Measurements from ENCODE around the gene CMIP.

DNA sequence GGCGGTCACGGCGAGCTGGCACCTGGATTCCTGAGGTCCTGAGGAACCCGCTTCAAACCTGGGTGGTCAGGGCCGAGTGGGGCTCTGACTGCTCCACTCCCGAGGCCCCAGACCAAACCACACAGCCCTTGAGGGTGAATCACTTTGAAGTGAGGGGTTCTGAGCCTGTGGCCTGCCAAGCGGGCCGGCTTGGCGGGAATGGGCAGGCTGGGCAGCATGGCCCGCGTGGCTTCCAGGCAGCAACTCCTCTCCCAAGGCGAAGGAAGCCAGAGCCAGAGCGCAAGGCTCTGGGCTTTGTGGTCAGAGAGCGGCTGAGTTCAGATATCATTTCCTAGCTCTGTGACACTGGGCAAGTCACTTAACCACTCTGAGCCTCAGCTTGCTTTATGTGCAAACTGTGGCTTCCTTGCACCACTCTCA lies 42.7 kb downstream of the CMIP start:
- TF ChIP-seq FOXM1 (IDR thresholded peaks at IDR 0.05; ENCODE audit: borderline replicate concordance, low read depth) (no peak), EP300 (IDR thresholded peaks at IDR 0.05; ENCODE audit: borderline replicate concordance) (no peak), NFIC (IDR thresholded peaks at IDR 0.05) (no peak), CEBPB (IDR thresholded peaks at IDR 0.05) (no peak), RAD21 (IDR thresholded peaks at IDR 0.05; ENCODE audit: low read depth) (no peak), EGR1 (IDR thresholded peaks at IDR 0.05) (no peak), CREB1 (IDR thresholded peaks at IDR 0.05; ENCODE audit: low read depth) (no peak), TAF1 (IDR thresholded peaks at IDR 0.05; ENCODE audit: low read depth) (no peak), YY1 (IDR thresholded peaks at IDR 0.05; ENCODE audit: low read depth) (no peak), TEAD4 (IDR thresholded peaks at IDR 0.05) (no peak), ZBTB7A (IDR thresholded peaks at IDR 0.05; ENCODE audit: low read depth) (no peak)
- TF ChIP-seq, protein P1, sequence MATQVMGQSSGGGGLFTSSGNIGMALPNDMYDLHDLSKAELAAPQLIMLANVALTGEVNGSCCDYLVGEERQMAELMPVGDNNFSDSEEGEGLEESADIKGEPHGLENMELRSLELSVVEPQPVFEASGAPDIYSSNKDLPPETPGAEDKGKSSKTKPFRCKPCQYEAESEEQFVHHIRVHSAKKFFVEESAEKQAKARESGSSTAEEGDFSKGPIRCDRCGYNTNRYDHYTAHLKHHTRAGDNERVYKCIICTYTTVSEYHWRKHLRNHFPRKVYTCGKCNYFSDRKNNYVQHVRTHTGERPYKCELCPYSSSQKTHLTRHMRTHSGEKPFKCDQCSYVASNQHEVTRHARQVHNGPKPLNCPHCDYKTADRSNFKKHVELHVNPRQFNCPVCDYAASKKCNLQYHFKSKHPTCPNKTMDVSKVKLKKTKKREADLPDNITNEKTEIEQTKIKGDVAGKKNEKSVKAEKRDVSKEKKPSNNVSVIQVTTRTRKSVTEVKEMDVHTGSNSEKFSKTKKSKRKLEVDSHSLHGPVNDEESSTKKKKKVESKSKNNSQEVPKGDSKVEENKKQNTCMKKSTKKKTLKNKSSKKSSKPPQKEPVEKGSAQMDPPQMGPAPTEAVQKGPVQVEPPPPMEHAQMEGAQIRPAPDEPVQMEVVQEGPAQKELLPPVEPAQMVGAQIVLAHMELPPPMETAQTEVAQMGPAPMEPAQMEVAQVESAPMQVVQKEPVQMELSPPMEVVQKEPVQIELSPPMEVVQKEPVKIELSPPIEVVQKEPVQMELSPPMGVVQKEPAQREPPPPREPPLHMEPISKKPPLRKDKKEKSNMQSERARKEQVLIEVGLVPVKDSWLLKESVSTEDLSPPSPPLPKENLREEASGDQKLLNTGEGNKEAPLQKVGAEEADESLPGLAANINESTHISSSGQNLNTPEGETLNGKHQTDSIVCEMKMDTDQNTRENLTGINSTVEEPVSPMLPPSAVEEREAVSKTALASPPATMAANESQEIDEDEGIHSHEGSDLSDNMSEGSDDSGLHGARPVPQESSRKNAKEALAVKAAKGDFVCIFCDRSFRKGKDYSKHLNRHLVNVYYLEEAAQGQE (IDR thresholded peaks at IDR 0.05; ENCODE audit: low read depth) = no peak
- TF ChIP-seq, protein P2, sequence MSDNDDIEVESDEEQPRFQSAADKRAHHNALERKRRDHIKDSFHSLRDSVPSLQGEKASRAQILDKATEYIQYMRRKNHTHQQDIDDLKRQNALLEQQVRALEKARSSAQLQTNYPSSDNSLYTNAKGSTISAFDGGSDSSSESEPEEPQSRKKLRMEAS (IDR thresholded peaks at IDR 0.05) = no peak
- TF ChIP-seq, protein P3, sequence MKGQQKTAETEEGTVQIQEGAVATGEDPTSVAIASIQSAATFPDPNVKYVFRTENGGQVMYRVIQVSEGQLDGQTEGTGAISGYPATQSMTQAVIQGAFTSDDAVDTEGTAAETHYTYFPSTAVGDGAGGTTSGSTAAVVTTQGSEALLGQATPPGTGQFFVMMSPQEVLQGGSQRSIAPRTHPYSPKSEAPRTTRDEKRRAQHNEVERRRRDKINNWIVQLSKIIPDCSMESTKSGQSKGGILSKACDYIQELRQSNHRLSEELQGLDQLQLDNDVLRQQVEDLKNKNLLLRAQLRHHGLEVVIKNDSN (IDR thresholded peaks at IDR 0.05) = no peak
